ENCODE measurements around the gene PPP2R5B.
"Not testable (repeated sequence)": the region's sequence is repeated elsewhere in the genome, so short reads cannot be mapped to it uniquely, and the experiment has no call there.

PPP2R5B gene

DNA sequence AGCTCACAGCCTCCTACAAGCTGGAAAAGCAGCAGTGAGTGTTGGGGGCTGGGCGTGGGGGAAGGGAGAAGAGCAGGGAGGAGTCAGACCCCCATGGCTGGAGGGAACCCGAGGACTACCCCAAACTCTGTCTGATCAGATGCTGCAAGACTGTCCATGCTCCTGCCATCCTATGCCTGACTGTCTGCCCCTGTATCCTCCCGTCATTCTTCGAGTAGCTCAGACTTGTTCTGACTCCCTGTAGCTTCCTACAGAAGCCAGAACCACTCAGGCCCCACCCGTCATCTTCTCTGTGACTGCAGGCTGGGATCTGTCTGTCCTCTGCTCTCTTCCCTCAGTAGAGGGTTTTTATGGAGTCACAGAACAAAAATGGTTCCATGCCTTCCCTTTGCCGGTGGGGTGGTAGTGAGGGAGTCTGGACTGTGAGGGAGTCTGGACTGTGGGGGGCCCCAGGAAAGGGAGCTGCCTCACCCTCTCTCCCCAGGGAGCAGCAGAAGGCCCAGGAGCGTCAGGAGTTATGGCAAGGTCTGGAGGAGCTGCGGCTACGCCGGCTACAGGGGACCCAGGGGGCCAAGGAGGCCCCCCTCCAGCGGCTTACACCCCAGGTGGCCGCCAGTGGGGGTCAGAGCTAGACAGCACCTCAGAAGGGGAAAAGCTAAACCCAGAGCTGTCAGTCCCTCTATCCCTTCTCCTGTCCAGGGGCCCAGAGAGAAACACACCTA is 8.9 kb downstream of the PPP2R5B start:
- no peak for DNase-seq

DNA sequence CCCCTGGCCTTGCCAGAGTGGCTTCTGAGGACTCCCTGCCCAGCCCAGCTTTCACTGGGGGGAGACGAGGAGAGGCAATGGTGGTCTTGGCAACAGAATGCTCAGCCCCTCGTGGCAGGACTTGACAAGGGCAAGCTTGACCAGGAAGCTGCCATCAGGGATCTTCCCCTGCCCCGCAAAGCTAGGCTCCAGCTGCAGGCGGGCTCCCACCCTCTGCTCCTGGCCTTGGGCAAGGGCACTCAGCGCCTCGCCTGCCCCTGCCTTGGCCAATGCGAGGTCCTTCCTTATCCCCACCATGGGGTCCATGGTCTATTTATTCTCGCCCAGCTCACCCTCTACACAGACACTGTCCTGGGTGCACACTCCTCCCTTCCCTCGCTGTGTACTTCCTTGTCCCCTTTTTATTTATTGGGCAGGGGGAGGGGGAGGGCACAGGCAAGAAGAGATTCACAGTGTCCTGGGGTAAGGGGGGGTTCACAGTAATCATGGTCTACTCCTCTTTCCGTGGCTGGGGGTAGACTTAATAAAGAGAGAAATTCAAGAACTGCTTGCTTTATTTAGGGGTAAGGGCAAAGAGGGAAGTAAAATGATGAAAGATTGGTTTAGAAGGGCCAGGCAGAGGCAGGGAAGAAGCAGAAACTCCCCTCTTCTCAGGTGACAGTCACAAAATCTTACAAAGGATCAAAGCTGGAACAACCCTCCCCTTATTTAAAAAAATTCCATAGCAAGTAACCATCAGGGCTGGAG is 9.6 kb downstream of the PPP2R5B start:
- no peak for DNase-seq

DNA sequence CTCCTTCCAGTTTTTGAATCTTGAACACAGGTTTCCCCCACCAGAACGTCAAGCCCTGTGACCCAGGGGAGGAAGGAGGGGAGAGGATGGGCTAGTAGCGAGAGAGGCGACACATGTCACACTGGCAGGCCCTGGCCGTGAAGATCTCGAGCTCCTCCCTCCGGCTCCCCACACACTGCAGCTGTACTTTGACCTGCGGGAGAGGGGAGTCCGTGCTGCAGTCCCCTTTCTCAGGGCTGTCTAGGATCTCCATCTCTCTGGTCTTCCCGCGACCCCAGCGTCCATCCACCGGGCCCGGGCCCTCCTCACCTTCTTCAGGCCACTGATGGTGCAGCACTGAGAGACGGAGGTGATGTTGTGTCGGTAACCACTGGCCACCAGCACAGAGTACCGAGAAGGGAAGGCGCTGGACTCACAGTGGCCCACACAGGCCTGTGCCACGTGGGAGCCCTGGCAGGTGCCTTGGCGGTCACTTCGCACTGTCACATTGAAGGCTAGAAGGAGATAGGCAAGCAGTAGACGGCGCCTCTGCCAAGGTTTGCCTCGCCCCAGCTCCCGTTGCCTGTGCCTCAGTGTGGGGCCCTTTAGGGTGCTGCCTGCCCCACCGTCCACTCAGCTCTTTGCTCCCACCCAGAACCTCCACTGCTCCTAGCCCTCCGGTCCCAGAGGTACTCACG is 10.3 kb downstream of the PPP2R5B start:
- DNase-seq = no peak

DNA sequence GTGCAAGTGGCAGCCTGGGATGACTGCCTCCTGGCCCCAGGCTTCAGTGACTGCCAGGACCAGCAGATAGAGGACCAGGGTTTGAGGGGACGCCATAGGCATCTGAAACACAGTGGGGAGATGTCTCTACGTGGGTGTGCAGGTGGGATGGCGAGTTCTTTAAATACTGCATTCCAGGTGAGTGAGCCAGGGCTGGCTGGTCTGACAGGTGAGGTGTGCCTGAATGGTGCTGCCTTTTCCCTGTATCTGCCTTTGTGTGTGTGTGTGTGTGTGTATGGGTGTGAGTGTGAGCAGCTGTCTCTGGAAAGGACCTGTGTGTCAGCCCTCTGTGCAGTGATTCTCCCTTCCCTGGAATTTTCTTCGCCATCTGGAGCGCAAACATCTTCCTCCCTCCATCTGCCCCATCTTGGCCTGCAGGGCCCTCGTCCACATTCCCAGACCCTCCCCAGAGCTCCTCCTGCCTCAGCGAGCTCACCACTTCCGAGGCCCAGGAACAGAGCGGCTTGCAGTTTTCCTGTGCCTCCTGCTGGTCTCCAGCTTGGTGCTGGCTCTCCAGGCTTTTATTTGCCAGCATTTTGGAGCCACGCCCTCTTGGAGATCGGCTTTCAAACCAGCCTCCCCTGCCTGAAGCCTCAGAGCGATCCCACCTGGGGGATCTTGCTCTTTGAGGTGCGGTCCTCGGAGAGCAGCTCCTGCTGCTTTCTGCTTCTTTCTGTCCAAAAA is 11.0 kb downstream of the PPP2R5B start, which contains the start of gene GPHA2:
Gene GPHA2, minus strand, starts transcription at position 535 of the 723 bp plus-strand sequence. Its CDS starts 433 bp downstream, at position 102.
- DNase-seq = peak; percentile 54

DNA sequence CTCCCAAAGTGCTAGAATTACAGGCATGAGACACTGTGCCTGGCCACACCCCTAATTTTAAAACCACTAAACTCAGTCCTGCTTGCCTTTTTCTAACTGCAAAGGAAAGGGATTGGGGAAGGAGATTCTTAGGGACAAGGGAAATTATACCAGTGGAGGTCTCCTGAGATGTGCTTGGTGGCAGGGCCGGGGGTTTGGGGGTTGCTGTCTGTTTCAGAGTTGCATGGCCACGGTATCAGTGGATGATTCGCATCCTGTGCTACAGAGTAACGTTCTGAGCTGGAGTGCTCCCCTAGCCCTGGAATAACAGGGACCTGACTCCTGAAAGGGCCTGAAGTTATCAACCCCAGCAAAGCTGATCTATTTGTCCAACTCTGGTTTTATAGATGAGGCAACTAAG is 12.1 kb downstream of the PPP2R5B start:
- no peak for DNase-seq

DNA sequence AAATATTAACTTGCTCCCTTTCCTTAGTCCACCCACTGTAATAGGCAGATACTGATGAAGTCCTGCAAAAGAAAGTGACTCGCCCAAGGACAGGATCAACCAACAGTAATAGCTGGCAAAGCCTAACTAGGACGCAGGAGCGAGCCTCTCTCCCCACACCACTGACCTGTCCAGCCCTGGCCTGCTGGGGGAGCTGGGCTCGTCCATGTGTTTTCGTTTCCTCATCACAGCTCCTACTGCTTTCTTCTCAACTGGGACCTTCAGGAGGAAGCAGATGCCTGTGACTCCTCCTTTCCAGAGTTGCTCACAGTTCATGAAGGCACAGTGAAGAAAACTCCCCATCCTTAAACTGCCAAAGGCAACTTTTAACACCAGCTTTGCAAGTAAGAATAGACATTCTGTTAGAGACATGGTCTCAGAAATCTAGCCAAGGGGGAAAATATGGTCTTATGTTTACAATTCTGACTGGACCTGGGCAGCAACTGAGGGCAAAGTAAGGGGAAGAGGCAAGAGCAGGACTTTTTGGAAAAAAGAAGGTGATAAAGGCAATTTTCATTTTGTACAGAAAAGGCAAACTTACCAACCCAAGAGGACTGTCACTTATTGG is 22.8 kb downstream of the PPP2R5B start:
- DNase-seq = no peak

DNA sequence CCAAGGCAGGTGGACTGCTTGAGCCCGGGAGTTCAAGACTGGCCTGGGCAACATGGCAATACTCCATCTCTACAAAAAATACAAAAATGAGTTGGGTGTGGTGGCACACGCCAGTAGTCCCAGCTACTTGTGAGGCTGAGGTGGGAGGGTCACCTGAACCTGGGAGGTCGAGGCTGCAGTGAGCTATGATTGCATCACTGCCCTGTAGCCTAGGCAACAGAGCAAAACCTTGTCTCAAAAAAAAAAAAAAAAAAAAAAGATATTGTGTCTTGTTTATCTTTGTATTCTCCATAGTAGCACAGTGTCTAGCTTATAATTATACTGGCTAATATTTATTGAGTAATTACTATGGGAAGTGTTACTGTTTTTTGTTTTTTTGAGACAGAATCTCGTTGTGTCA is 27.0 kb downstream of the PPP2R5B start:
- no peak for DNase-seq

DNA sequence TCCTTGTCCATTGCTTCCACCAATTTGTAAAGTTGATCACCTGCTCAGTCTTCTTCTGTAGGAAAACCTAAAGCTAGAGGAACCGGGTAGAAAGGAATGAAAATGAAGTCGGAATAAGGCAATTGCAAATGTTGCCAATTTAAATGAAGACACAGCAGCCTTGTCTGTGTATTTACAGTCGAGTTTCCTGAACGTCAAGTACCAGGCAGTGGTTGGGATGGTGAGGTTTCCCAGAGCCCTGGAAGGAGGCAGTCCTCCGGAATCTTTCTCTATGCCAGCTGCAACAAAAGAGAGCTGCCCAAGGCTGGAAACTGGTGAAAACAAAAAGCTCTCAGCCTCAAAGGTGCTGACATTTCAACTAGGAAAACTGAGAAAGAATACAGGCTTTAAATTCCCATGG is 29.7 kb downstream of the PPP2R5B start:
- no peak for DNase-seq

DNA sequence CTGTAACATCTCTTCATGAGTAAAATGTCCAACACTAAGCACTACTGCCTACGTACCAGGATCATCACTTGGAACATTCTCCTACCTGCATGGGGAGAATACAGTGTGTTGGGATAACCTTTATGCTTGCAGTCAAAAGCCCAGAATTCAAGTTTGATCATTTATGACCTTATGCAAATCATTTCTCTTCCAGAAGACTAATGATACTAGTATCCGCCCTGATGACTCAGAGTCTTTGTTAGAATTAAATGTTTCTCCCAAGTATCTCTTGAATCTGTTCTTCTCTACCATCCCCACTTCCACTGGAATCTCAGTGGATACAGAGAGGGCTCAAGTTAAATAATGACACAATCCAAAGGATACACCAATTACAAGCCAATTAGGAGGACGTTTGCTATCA is 35.0 kb downstream of the PPP2R5B start:
- DNase-seq = no peak

DNA sequence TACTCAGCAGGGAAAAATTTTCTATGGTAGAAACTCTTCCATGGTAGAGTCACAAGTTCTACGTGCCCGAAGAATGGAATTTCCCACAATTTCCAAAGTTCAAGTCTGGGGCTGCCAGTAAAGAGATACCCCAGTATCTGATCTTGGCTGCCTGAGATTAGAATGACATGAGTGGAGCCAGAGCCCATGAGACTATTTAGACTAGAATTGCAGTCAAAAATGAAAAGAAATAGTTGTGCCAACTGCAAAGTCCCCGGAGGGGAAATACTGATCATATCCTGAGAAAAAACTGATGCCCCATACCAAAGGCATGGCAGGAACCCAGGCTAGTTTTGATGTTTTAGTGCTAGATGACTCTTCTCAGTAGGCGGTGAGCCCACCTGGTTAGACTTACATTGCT is 36.2 kb downstream of the PPP2R5B start:
- DNase-seq = no peak

DNA sequence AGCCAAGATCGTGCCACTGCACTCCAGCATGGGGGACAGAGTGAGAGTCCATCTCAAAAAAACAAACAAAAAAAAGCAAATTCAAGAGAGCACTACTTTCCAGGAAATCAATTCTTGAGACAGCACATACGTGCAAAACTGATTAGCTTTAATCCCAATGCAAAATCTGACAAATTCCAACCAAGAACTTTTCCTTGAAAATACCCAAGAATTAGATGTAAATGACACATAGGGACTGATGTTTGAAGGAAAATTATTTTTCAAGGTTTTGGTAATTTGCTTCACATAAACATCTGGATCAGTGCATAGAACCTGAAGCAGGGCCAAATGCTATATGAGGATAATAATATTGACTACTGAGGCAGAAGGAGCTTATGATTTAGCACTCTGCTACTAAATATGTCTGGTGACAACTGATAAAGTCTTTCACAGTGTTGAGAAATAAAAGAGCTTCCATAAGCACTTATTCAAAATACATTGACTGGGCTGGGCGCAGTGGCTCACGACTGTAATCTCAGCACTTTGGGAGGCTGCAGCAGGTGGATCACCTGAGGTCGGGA is 38.7 kb downstream of the PPP2R5B start:
- no peak for DNase-seq

DNA sequence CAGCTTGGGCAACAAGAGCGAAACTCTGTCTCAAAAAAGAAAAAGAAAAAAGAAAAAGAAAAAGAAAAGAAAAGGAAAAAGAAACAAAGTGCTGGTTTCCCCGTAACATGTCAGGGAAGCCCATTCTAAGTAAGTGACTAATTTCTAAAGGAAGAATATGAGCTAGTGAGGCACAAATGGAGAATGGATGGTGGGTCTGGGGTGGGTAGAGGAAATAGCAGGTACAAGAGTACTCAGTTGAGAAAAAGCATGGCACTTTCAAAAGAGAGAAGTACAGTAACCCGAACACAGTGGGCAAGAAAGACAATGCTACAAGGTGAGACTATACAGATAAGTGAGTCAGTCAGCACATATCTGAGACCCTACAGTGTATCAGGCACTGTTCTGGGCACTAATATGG is 42.9 kb downstream of the PPP2R5B start:
- no peak for DNase-seq

DNA sequence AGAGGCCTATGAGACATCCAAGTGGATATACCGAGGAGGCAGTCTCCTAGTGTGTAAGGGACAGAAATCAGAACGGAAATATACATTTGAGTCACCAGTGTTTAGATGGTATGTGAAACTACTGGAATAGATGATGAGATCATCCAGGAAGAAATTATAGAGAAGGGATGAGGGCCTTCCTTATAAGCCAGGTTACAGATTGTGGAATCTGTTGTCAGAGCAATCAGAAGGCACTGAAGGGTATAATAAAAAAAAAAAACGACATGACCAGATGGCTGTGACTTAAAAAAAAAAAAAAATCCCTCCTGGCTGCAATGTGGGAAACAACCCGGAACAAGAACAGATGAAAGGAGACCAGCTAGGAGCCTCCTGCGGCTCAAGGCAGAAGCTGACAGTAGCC is 44.7 kb downstream of the PPP2R5B start:
- DNase-seq = no peak

DNA sequence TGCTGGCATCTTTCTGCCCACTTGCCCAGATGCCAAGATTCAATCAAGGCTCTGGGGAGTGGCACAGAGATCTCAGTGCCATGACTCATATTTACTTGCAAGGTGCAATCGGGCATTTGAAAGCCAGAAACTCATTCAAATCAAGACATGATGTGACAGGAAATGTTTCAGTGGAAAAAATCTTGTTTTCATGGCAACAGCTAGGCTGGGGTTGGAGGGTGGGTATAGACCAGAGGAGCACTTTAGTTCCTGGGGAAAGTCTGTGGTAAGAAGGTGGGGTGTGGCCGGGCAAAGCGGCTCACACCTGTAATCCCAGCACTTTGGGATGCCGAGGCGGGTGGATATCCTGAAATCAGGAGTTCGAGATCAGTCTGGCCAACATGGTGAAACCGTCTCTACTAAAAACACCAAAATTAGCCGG is 46.3 kb downstream of the PPP2R5B start:
- no peak for DNase-seq

DNA sequence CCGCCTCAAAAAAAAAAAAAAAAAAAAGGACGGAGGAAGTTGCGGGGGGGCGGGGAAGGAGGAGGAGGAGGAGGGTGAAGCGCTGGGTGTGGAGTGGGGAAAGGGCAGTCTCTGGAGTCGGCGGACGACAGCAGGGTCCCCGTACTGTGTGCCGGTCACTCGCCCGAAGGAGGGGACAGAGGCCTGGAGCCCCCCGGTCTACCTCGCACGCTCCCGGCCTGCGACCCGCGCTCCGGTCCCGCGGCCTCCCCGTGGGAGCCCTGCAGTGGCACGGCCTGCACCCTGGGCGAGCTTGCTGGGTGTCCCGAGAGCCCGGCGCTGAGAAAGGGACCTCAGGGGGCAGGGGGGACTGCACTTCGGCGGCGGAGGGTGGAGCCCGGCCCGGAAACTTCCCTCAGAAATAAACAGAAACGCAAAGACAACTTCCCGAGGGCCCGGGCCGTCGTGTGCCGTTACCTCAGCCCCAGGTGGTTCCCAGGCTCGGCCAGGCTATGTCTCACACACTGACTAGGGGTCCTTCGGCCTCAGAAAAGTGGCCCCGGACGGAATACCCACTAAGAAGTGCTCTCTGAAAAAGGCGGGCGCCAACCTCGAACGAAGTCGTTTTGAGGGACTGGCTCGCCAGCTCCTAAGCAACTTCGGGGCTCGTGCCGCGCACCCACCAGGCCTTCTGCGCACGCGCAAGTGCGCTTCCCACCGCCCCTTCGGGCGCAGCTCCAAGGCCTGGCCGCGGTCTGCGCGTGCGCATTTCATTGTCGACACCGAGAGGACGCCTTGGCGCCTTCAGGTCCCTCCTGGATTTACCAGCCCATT is 47.1 kb downstream of the PPP2R5B start, which contains the start of gene MAJIN:
Gene MAJIN, minus strand, starts transcription at position 688 of the 813 bp plus-strand sequence. CDS start 12,703 bp downstream, outside the sequence.
- no peak for DNase-seq

DNA sequence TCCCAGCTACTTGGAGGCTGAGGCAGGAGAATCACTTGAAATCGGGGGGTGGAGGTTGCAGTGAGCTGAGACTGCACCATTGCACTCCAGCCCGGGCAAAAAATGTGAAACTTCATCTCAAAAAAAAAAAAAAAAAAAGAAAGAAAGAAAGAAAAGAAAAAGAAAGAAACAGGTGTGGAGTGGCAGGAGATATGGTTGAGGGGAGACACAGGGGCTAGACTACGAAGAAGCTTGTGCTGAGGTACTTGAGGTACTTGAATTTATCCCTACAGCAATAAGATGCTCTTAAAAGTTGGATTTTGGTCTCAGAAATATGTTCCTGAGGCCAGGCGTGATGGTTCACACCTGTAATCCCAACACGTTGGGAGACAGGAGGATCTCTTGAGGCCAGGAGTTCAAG is 49.6 kb downstream of the PPP2R5B start:
- no peak for DNase-seq

DNA sequence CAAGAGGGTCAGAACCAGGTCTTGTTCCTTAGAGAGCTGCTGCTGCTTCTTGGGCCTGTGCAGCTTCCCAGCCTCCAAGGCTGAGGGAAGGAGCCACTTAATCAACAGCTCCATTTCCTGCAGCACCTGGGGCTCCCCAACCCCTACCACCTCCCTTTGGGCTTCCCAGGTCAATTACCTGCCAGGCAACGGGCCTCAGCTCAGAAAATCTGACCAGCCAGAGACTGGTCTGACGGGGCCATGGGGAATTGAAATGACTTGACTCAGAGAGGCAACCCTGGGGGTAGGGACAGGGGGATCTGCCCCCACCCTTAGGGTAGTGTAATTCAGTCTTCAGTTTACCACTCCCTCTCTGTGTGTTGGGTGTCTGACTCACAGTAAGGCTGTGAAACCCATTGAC is 52.2 kb downstream of the PPP2R5B start:
- no peak for DNase-seq

DNA sequence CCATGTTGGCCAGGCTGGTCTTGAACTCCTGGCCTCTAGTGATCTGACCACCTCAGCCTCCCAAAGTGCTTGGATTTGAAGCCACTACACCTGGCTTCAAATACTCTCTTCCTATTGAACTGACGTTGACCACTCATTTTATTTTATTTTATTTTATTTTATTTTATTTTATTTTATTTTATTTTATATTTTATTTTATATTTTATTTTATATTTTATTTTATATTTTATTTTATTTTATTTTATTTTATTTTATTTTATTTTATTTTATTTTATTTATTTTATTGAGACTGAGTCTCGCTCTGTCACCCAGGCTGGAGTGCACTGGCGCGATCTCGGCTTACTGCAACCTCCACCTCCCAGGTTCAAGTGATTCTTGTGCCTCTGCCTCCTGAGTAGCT is 58.9 kb downstream of the PPP2R5B start:
- not testable (repeated sequence) for DNase-seq

Measured in NCI-H345 (cell line).